Hematopoietic multipotent progenitor cell (in vitro differentiated cells): Measurements from ENCODE around the gene PPM1N. TPM values are rescaled to one million over a fixed set of nuclear protein-coding genes. Genes with fewer than 3 reads are reported as not detected.
A peak's percentile ranks its signal among the peaks of the same experiment; 100 is the strongest.
"Not testable (repeated sequence)": the region's sequence is repeated elsewhere in the genome, so short reads cannot be mapped to it uniquely, and the experiment has no call there.

Experiments used
- DNase-seq, 3 donors: peaks; one replicate each; pipeline ENCODE4 v3.0.0-alpha.2; 2011 to 2015; ENCODE audit warnings: low read depth in 2 of 3, low spot score in 2 of 3
- total RNA-seq: library from RNA; depleted of rRNA; stranded (reverse); fragments of >200 nt; gene quantifications from one replicate; pipeline ENCODE4 v1.2.3, GENCODE V29; 2012

The PPM1N gene
- total RNA-seq, 1 donor: 1.9 TPM

DNA sequence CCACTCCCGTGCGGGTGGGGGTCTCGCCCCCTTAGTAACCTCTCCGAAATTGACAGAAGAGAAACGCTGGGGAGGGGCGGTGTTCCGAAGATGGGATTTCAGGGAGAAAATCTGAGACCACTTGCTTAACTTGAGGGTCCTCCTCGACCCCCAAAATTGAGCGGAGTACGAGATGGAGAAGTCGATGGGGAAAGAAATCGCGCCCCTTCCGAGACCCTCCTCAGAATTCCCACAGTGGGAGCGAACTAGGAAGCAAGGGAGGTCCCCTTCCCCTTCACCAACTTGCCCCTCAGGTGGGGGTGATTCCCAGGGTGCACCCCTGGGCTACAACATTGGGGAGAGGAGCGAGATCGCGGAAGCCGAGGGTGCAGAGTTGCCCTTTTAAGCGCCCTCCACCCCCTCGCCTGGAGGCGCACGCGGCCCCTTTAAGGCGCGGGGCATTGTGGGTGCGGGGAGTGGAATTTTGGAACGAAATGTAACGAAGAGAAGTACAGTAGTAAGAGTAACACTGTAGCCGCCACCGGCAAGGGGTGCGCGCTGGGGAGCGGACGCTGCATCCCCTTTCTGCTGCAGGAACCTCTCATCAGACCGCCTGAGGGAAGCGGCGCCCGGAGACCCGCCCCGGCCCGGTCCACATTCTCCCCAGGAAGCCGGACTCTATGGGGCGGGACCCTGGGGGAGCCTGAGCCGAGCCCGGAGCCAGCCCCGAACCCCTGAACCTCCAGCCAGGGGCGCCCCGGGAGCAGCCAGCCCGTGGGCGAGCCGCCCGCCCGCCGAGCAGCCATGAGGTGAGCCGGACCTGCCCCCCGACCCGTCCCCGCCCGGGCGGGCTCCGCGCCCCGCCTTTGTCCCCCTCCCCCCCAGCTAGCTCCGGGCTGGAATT is 9.0 kb downstream of the PPM1N start, which contains the start of gene VASP:
Gene VASP (plus strand): TSS at position 491 of the 883 bp plus-strand sequence. CDS start 293 bp downstream, at position 784.
- DNase-seq: peak; percentile 74 to 95 (median 90)

DNA sequence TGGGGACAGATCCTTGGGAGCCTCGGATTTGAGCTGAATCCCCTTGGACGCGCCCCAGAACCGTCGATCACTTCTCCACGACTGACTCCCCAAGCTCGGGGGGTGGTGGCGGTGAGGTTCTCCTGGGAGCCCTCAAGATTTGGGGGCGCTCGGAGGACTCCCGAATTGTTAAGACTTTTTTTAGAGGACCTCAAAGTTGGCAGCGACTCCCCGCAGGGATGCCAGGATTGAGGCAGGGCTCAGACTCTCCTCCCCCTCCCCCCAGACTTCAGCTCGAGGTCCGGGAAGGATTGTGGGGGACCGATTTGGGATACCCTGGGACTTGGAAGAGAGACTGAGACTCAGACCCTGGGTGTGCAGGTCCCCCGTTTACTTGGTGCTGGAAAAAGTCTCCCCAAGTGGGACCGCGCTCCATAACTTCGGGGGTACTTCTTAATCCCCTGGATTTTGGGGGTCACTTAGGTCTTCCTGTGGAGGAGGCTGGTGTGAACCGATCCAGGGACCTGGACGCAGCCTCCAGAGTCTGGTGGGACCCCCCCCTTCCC is 9.7 kb downstream of the PPM1N start:
- no peak for DNase-seq

DNA sequence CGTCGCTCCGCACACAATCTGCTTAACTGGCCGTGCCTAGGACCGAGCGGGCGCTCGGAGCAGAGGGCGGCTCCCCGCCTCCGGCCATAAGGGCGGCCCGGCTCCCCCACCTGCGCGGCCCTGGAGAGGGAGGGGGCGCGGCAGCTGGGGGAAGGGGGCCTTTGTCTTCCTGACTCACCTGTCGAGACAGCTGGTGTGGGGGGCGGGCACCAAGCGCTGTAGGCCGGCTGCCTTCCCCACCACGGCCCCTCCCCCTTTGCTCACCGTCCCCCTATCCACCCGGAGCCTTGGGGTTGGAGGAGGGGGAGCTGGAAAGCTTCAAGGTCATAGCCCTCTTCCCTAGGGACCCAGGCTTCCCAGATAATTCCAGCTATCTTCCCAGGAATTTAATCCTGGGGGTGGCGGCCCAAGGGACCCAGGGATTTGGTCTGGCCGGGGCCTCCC is 10.2 kb downstream of the PPM1N start:
- peak in 1 of 3 donors; percentile 22 for DNase-seq

DNA sequence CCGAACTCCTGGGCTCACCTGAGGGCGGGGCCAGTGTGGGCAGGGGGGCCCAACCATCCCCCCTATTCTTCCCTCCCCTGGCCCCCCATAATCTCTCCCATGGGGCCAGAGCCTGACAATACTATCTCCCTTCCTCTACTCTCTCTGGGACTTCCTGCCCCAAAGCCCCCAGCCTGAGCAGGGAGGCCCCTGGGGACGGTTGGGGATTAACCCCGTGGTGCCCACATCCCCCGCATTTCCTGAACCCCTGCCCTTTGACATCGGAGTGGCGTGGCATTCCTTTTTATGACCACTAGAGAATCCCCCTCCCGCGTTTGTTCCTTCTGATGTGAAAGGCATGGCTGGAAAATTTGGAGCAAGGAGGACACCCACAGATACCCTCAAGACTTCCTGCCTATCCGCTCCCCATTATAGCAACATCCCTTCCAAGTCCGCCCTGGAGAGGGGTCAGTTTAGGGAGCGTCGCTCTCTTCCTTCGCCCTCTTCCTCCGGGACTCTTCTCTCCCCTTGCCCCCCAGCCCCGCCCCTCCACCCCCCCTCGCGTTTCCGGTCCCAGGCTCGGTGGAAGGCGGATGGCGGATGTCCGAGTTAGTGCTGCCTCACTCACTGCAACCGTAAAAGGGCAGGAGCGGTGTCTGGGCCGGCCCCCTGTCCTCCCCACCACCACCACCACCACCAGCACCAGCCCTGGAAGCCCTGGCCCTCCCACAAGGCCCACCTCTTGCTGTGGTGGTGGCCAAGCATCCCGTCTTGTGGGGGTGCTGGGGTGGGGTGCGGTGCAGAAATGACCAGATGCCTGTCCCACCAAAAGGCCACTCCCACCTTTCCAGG is 10.8 kb downstream of the PPM1N start:
- peak in 2 of 3 donors; percentile 34 to 48 for DNase-seq

DNA sequence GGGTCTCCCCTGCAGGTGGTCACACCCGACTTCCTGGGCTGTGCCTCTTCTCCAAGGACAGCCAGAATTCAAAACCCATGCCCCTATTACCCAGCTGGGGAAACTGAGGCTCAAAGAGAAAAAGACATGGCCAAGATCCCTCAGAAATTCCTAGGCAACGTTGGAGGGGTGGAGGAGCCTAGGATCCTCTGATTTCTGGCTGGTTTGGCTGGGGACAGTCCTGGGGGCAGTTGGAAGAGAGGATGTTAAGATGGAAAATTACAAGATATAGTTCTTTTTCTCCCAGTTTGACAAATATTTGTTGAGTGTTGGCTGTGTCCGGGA is 11.4 kb downstream of the PPM1N start:
- no peak for DNase-seq

DNA sequence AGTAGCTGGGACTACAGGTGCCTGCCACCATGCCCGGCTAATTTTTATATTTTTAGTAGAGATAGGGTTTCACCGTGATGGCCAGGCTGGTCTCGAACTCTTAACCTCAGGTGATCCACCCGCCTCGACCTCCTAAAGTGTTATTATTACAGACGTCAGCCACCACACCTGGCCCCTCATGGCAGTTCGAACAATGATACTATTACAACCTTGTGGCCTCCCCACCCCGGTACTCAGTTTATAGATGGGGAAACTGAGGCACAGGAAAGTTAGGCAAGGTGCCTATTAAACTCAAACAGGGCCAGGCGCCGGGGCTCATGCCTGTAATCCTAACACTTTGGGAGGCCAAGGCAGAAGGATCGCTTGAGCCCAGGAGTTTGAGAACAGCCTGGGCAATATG is 12.1 kb downstream of the PPM1N start:
- not testable (repeated sequence) for DNase-seq

DNA sequence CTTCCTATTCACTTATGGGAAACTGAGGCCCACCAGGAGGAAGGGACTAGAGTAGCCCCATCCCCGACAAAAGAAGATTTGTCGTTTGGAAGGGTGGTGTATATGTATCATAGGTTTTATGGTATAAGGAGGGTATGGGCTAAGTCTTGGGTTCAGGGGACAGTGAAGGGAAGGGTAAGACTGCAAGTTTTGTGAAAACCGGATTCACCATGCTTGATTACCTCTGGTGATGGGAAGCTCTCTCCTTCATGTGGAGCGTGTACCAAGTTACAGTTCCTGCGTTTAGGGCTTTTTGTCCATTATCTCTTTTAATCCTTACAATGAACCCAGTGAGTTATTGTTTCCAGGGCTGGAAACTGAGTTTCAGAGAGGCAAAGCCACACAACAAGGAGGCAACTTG is 12.8 kb downstream of the PPM1N start:
- no peak for DNase-seq

DNA sequence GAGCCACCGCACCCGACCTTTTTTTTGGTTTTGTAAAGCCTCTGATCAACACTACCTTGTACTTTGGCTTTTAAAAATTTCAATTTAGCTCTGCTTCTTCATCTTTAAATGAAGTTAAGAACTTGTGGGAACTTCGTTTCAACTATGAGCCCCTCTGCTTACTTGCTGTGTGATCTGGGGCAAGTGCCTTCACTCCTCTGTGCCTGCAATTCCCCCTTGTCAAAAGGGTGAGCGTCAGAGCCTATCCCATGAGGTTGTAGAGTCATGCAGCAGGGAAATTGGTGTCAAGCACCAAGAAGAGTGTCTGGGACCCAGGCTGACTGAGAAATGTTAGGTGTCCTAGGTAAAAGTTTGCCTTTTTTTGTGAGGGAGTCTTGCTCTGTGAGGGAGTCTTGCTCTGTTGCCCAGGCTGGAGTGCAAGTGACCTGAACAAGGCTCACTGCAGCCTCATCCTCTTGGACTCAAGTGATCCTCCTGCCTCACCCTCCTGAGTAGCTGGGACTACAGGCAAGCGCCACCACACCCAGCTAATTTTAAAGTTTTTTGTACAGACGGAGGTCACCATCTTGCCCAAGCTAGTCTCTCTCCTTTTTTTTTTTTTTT is 14.7 kb downstream of the PPM1N start:
- DNase-seq: no peak

DNA sequence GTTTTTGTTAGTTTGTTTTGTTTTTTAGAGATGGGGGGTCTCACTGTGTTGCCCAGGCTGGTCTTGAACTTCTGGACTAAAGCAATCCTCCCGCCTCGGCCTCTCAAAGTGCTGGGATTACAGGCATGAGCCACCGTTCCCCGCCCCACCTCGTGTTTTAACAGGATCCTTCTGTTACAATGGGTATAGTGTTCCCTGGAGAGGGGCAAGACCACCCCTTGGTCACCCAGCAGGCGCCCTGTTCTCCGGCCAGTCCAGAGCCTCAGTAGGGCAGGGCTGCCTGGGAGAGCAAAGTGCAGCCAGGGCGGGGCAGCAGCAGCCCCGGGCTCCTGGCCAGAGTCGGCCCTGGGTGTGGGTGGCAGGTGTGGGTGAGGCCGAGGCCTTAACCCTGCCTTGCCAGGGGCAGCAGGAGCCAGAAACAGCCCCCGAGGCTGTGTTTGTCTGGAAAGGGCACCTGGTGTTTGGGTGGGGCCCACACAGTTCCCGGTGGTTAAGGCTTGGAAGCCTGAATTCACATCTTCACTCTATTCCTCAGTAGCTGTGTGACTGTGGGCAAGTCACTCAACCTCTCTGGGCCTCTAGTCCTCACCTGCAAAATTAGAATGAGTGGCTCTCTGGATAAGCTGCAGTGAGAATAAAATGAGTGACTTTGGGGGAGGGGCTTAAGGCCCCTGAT is 16.3 kb downstream of the PPM1N start:
- DNase-seq: no peak

DNA sequence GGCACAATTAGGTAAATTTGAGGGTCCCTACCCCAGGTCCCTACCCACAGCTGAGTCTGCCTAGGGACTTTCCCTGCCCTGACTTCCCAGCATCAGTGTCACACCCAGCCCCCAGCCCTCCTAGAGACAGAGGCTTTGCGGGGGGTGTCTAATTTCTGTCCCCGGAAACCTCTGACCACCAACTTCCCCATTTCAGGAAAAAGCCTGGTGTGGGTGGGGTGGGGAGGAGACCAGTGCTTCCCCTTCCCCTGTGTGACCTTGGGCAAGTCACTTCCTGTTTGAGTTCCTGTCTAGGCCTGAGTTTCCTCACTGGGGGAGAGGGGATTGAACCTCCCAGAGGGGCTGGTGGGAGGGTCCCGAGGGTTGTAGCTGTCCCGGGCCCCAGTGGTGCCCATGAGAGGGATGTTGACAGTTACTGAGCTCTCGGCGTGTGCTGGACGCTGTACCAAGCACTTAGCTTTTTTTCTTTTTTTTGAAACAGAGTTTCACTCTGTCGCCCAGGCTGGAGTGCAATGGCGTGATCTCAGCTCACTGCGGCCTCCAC is 16.9 kb downstream of the PPM1N start:
- DNase-seq: peak in 2 of 3 donors; percentile 60 to 75

DNA sequence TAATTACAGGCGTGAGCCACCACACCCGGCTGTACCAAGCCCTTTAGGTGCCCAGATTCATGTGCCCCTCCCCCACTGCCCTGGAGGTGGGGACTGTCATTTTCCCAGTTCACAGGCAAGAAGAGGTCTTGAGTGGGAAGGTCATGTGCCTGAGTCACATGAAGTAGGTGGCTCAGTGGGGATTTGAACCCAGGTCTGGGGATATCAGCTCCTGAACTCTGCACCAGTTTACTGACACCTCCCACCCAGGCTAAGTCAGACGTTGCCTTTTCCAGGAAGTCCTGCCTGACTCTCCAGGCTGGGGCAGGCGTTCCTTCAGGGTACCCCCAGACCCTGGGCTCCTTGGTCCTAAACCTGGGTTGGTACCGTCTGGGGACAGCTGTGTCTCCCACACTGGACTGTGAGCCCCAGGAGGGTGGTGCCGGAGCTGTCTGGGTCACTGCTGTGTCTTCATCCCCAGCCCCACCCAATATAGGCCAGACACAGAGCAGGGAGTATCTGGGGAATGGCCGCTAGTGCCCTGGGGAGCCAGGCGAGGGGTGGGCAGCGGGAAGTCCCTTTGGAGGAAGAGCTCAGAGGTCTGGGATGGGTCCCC is 17.7 kb downstream of the PPM1N start:
- DNase-seq: no peak

DNA sequence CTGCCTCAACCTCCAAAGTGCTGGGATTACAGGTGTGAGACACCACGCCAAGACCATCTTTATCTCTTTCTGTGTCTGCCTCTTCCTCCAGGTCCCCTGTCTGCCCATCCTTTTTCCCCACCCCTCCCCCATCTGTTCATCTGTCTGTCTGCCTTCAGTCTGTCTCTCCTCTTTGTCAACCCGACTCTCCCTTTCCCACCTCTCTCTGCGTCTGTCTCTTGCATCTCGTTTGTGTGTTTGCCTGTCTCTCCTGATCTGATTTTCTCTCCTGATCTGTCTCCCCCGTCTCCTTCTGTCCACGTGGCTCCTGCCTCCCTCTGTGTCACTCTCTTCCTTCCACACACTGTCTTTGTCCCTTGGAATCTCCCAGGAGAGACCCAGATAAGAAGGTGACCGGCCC is 19.0 kb downstream of the PPM1N start:
- DNase-seq: no peak

DNA sequence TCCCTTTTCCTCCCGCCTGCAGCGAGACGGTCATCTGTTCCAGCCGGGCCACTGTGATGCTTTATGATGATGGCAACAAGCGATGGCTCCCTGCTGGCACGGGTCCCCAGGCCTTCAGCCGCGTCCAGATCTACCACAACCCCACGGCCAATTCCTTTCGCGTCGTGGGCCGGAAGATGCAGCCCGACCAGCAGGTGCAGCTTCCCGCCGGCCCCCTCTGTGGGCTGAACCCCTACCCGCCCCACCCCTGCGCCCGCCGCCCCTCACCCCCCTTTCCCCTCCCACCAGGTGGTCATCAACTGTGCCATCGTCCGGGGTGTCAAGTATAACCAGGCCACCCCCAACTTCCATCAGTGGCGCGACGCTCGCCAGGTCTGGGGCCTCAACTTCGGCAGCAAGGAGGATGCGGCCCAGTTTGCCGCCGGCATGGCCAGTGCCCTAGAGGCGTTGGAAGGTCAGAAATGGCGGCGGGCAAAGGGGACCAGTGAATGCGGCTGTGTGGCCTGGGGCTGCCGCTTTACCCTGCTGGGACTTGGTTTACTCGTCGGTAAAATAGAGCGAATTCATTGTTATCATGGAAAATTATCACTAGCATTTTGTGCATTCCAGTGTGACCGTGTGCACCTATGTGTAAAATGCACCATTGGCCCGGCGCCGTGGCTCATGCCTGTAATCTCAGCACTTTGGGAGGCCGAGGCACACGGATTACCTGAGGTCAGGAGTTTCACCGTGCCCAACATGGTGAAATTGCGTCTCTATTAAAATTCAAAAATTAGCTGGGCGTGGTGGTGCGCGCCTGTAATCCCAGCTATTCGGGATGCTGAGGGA is 19.6 kb downstream of the PPM1N start:
- DNase-seq: no peak

DNA sequence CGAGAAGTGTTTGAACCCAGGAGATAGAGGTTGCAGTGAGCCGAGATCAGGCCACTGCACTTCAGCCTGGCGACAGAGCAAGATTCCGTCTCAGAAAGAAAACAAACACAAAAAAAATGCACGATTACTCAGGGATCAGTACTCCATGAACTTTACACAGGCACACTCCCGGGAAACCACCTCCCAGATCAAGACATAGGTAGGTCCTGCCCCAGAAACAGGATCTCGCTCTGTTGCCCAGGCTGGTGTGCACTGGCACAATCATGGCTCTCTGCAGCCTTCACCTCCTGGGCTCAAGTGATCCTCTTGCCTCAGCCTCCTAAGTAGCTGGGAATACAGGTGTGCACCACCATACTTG is 20.2 kb downstream of the PPM1N start:
- no peak for DNase-seq

DNA sequence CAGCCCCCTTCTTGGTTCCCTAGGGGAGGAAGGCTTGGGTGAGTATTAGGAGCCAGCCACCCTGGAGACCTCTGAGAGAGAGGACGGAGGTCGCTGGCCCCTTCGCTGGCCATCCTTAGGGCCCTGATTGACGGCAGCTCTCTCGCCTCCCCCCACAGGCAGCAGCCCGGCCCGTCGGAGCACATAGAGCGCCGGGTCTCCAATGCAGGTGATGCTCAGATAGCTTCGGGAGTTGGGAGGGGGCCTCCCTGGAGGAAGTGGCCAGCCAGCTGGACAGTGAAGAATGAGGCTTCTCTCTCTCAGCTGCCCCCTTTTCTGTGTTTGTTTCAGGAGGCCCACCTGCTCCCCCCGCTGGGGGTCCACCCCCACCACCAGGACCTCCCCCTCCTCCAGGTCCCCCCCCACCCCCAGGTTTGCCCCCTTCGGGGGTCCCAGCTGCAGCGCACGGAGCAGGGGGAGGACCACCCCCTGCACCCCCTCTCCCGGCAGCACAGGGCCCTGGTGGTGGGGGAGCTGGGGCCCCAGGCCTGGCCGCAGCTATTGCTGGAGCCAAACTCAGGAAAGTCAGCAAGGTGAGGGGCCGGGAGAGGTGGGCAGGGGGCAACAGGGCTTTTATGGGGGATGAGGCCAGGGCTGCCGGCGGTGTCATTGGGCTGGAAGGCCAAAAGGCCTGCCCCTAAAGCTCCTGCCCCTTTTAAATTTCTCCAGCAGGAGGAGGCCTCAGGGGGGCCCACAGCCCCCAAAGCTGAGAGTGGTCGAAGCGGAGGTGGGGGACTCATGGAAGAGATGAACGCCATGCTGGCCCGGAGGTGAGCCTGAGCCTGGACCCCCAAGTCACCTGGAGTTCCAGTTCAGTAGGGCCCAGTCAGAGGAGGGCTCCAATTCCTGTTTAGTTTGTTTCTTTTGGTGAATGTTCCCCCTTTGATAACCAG is 24.0 kb downstream of the PPM1N start:
- no peak for DNase-seq

DNA sequence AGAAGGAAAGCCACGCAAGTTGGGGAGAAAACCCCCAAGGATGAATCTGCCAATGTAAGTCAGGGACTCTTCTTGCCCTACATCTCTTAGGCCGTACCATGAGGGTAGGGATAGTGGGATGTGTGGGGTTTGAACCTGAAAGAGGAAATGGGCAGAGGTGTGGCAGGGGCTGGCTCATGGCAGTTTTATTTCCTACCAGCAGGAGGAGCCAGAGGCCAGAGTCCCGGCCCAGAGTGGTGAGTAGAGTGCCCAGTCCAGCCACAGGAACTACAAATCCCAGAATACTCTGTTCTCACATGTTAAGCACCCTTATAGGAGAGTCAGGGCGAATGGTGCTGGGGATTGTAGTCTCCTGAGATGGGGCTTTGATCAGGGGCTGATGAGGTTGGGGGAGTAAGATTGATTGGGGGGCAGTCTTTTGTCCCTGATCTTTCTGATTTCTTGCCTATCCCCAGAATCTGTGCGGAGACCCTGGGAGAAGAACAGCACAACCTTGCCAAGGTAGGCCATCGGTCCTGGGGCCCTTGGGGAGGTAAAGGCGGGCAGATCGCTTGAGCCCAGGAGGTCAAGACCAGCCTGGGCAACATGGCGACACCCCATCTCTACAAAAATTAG is 25.5 kb downstream of the PPM1N start:
- peak; percentile 51 to 94 (median 88) for DNase-seq

DNA sequence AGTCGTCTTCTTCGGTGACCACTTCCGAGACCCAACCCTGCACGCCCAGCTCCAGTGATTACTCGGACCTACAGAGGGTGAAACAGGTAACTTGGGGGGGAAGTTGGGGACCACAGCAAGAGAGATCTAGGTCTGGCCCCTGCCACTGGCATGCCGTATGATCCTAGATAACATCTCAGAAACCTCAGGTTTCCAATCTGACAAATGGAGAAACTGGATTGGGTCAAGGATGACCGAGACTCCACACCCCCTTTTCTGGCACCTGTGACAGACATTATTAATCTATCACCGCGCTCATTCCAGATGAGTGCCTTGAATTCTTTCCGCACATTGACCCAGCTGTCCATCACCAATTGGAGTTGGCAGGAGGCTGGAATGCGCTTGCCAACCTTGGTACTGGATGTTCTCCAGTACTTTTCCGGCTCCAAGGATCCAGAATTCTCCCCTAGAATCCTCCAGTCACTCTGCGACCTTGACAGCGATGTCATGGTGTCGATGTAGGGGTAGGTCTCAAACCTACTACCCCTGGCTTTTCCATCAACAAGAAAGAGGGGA is 26.4 kb downstream of the PPM1N start:
- DNase-seq: no peak
